Activated CD8-positive, alpha-beta T cell treated with anti-CD3 and anti-CD28 coated beads for 36 hours (primary cell): ENCODE measurements around the gene TBC1D1. TPM values are rescaled to one million over a fixed set of nuclear protein-coding genes. Genes with fewer than 3 reads are reported as not detected.

Experiments
- ATAC-seq: fragments of 200-7000 bp; cut with Tn5 transposase; one replicate; pipeline ENCODE4 v1.10.0; 2021; ENCODE audit warnings: mild to moderate bottlenecking, moderate library complexity
- CTCF ChIA-PET: fragments of 350-600 bp; sonication (Branson Sonifier 250); formaldehyde crosslinking; loops from one replicate; lab custom pipeline; 2021; ENCODE audit warnings: antibody characterized with exemption; lab: Charles Lee
- POLR2A ChIA-PET: fragments of 350-600 bp; sonication (Branson Sonifier 250); formaldehyde crosslinking; loops from one replicate; lab custom pipeline; 2021; ENCODE audit warnings: antibody characterized with exemption; lab: Charles Lee
- DNase-seq: peaks from one replicate; pipeline ENCODE4 v3.0.0-alpha.2; 2020
- H3K27ac Mint-ChIP-seq: one replicate; pipeline ENCODE4 v1.8.0; 2021; ENCODE audit warnings: mild to moderate bottlenecking, mixed read lengths
- H3K27me3 Mint-ChIP-seq: one replicate; pipeline ENCODE4 v1.8.0; 2021; ENCODE audit warnings: mixed read lengths
- H3K36me3 Mint-ChIP-seq: one replicate; pipeline ENCODE4 v1.8.0; 2021; ENCODE audit warnings: low read depth, mixed read lengths
- H3K4me1 Mint-ChIP-seq: one replicate; pipeline ENCODE4 v1.8.0; 2021; ENCODE audit warnings: low read depth, mixed read lengths
- H3K4me3 Mint-ChIP-seq: one replicate; pipeline ENCODE4 v1.8.0; 2021; ENCODE audit warnings: mild to moderate bottlenecking, moderate library complexity, mixed read lengths
- H3K9me3 Mint-ChIP-seq: one replicate; pipeline ENCODE4 v1.8.0; 2021; ENCODE audit warnings: mixed read lengths
- CTCF ChIP-seq: fragments of 200-600 bp; IDR thresholded peaks from one replicate; pipeline ENCODE4 v1.8.0; 2022; ENCODE audit warnings: antibody characterized with exemption, mild to moderate bottlenecking
- intact Hi-C: fragments of 100-400 bp; cut with micrococcal nuclease; formaldehyde crosslinking; loops from one replicate; pipeline ENCODE4 v1.10.0; 2022
- total RNA-seq, 2 experiments: library from RNA; stranded (reverse); gene quantifications; one replicate each; pipeline ENCODE4 v1.2.3, GENCODE V29; 2021

The TBC1D1 gene
- total RNA-seq, 2 experiments from 2014 or later, result 79.4 to 91.4 TPM

- peaks cover 54% of the 10 kb centered on the region for H3K4me1 Mint-ChIP-seq
- ChIA-PET POLR2A (interaction anchor here (0.6 kb wide), 1 partner anchor 18 kb away, joined by 3 read pairs; no protein-coding TSS in a partner anchor), CTCF (interaction anchor here (1.1 to 2.4 kb wide), 2 partner anchors 33 to 44 kb away, joined by 3 to 7 read pairs; no protein-coding TSS in a partner anchor)
- no peak for DNase-seq
- H3K9me3 Mint-ChIP-seq, result no peaks in the 10 kb centered on the region
- no peaks in the 10 kb centered on the region for H3K27me3 Mint-ChIP-seq
- intact Hi-C loops, result no loop called here
- no peak overlapping the region for H3K4me3 Mint-ChIP-seq
- peak overlapping the region; percentile 47 for H3K27ac Mint-ChIP-seq
- TF ChIP-seq CTCF, result no peak
- peaks cover 2% of the 10 kb centered on the region for H3K36me3 Mint-ChIP-seq
- peak; percentile 28 for ATAC-seq
Observed at GRCh38 chr4:38002451-38003071, 111.7 kb downstream of the TBC1D1 start.

GRCh38 chr4:38003102-38003501 is 112.2 kb downstream of the TBC1D1 start:
- H3K4me1 Mint-ChIP-seq, result peaks cover 56% of the 10 kb centered on the region
- CTCF ChIA-PET, result interaction anchor here (1.0 to 2.4 kb wide), 3 partner anchors 26 to 44 kb away, joined by 3 to 7 read pairs (median 3); no protein-coding TSS in a partner anchor

GRCh38 chr4:38003628-38004027 is 112.7 kb downstream of the TBC1D1 start:
- Mint-ChIP-seq H3K27me3 (no peaks in the 10 kb centered on the region), H3K4me3 (no peak overlapping the region), H3K27ac (no peak overlapping the region), H3K36me3 (peaks cover 2% of the 10 kb centered on the region), H3K9me3 (no peaks in the 10 kb centered on the region), H3K4me1 (peaks cover 58% of the 10 kb centered on the region)
- DNase-seq, result no peak
- ChIA-PET POLR2A (no interaction called here), CTCF (interaction anchor here (1.0 to 2.4 kb wide), 3 partner anchors 26 to 43 kb away, joined by 3 to 7 read pairs (median 3); no protein-coding TSS in a partner anchor)
- no peak for ATAC-seq
- TF ChIP-seq CTCF, result no peak
- intact Hi-C loops, result no loop called here

More at GRCh38 chr4:38003102-38003501, 112.2 kb downstream of the TBC1D1 start:
- H3K27me3 Mint-ChIP-seq, result no peaks in the 10 kb centered on the region
- H3K36me3 Mint-ChIP-seq, result peaks cover 2% of the 10 kb centered on the region
- DNase-seq (no peak), ATAC-seq (peak; percentile 58)
- POLR2A ChIA-PET, result interaction anchor here (0.6 kb wide), 1 partner anchor 19 kb away, joined by 3 read pairs; no protein-coding TSS in a partner anchor
- intact Hi-C loops, result no loop called here
- H3K4me3 Mint-ChIP-seq, result no peak overlapping the region
- TF ChIP-seq CTCF, result no peak
- H3K9me3 Mint-ChIP-seq, result no peaks in the 10 kb centered on the region
- H3K27ac Mint-ChIP-seq, result peak overlapping the region; percentile 0

GRCh38 chr4:38004062-38004461 is 113.2 kb downstream of the TBC1D1 start:
- no peak overlapping the region for H3K4me3 Mint-ChIP-seq
- TF ChIP-seq CTCF, result no peak
- no peaks in the 10 kb centered on the region for H3K9me3 Mint-ChIP-seq
- POLR2A ChIA-PET, result no interaction called here
- H3K27ac Mint-ChIP-seq, result no peak overlapping the region
- CTCF ChIA-PET, result interaction anchor here (1.0 to 2.4 kb wide), 3 partner anchors 26 to 43 kb away, joined by 3 to 7 read pairs (median 3); no protein-coding TSS in a partner anchor
- peaks cover 59% of the 10 kb centered on the region for H3K4me1 Mint-ChIP-seq
- ATAC-seq, result no peak
- no peak for DNase-seq
- intact Hi-C loops, result no loop called here
- H3K36me3 Mint-ChIP-seq, result peaks cover 2% of the 10 kb centered on the region
- H3K27me3 Mint-ChIP-seq, result no peaks in the 10 kb centered on the region

GRCh38 chr4:38004887-38005286 is 114.0 kb downstream of the TBC1D1 start:
- Mint-ChIP-seq H3K27ac (no peak overlapping the region), H3K4me1 (peaks cover 51% of the 10 kb centered on the region), H3K36me3 (peaks cover 2% of the 10 kb centered on the region), H3K4me3 (no peak overlapping the region), H3K9me3 (no peaks in the 10 kb centered on the region), H3K27me3 (no peaks in the 10 kb centered on the region)
- CTCF ChIA-PET, result interaction anchor here (1.0 kb wide), 1 partner anchor 777 kb away, joined by 3 read pairs; no protein-coding TSS in a partner anchor
- ATAC-seq (no peak), DNase-seq (no peak)
- POLR2A ChIA-PET, result no interaction called here
- TF ChIP-seq CTCF, result no peak
- intact Hi-C loops, result no loop called here
